Activated CD4-positive, alpha-beta T cell treated with anti-CD3 and anti-CD28 coated beads, Interleukin-2, amount 10 ng/mL, durations not matched to agents 24 days and 14 days (primary cell): Measurements from ENCODE around the gene ELP4. TPM values are rescaled to one million over a fixed set of nuclear protein-coding genes. Genes with fewer than 3 reads are reported as not detected.
A peak's percentile ranks its signal among the peaks of the same experiment; 100 is the strongest.
"Not testable (repeated sequence)": the region's sequence is repeated elsewhere in the genome, so short reads cannot be mapped to it uniquely, and the experiment has no call there.

ENCODE experiments used
- DNase-seq: peaks from one replicate; pipeline ENCODE4 v3.0.0; 2022
- H3K27ac Mint-ChIP-seq: one replicate; pipeline ENCODE4 v1.8.0; 2022; ENCODE audit warnings: mild to moderate bottlenecking, mixed read lengths
- H3K27me3 Mint-ChIP-seq: one replicate; pipeline ENCODE4 v1.8.0; 2022; ENCODE audit warnings: mixed read lengths
- H3K36me3 Mint-ChIP-seq: one replicate; pipeline ENCODE4 v1.8.0; 2022; ENCODE audit warnings: low read depth, mild to moderate bottlenecking, mixed read lengths
- H3K4me1 Mint-ChIP-seq: one replicate; pipeline ENCODE4 v1.8.0; 2021; ENCODE audit warnings: mixed read lengths
- H3K4me3 Mint-ChIP-seq: one replicate; pipeline ENCODE4 v1.8.0; 2022; ENCODE audit warnings: mild to moderate bottlenecking, moderate library complexity, mixed read lengths
- H3K9me3 Mint-ChIP-seq: one replicate; pipeline ENCODE4 v1.8.0; 2021; ENCODE audit warnings: mixed read lengths
- intact Hi-C: fragments of 100-400 bp; cut with micrococcal nuclease; formaldehyde crosslinking; loops from one replicate; pipeline ENCODE4 v1.15.1; 2023
- total RNA-seq: library from RNA; stranded (reverse); gene quantifications from 2 replicates; pipeline ENCODE4 v1.2.3, GENCODE V29; 2022

The ELP4 gene
- total RNA-seq, 1 donor from 2014 or later, result 17.4 TPM

DNA sequence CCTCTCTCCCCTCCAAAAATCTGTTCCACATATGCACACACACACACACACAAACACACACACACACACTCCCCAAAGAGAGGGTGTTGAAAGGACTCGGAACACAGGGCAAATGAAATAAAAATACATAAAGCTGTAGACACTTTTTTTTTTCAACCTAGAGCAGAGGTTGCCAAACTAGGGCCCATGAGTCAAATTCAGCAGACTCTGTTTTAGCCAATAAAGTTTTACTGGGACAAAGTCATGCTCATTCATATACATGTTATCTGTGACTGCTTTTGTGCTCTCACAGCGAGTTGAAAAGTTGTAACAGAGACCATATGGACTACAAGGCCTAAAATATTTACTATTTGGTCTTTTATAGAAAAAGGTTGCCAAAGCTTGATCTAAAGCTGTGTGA, 9.0 kb upstream of the ELP4 start:
- Mint-ChIP-seq H3K9me3 (peaks cover 1% of the 10 kb centered on the region), H3K27ac (no peak overlapping the region), H3K27me3 (no peaks in the 10 kb centered on the region), H3K4me1 (peaks cover 9% of the 10 kb centered on the region), H3K4me3 (no peak overlapping the region), H3K36me3 (peaks cover 20% of the 10 kb centered on the region)
- no peak for DNase-seq
- intact Hi-C loops, result loop anchor here (10.0 kb wide), 2 partner anchors 594 to 1084 kb away; partner anchors contain the start of genes EIF3M and RCN1

DNA sequence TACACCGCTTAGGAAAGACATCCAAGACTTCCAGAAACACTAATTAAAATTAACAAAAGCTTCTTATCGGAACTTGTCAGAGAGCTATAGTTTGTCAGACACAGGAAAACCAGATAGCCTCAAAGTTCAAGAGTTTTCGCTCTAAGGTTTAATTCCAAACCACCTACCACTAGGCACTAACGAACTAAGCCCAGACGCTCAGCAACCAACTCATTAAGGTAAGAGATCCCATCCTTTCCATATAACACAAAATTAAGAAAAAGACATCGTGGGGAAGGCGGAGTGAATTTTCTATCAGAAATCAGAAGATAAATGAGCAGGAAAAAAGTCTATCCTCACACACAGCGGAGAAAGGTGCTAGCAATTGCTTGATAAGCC, 527 bp upstream of the ELP4 start:
- peak overlapping the region; percentile 96 for H3K4me3 Mint-ChIP-seq
- no peaks in the 10 kb centered on the region for H3K27me3 Mint-ChIP-seq
- H3K9me3 Mint-ChIP-seq, result no peaks in the 10 kb centered on the region

DNA sequence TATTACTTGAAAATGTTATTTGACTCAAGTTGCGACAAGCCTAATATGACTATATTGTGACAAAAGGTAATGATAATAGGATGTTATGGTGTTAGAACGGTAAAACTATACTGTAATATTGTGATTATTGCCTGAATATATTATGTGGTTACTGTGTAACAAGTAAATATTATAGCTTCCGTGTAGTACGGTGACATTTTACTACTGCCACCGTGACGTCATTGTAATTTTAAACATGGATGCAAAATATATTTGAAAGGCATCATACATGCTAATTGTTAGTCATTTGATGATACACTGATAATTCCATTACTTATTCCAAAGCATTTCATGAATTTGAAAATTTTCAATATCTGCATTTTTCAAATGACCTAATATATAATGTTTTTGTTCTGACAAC, 2.5 kb downstream of the ELP4 start:
- Mint-ChIP-seq H3K27me3 (no peaks in the 10 kb centered on the region), H3K4me3 (no peak overlapping the region), H3K4me1 (peaks cover 17% of the 10 kb centered on the region), H3K27ac (no peak overlapping the region), H3K36me3 (peaks cover 5% of the 10 kb centered on the region), H3K9me3 (no peaks in the 10 kb centered on the region)
- DNase-seq, result no peak
- intact Hi-C loops, result no loop called here

More for the DNA sequence above, 527 bp upstream of the ELP4 start:
- DNase-seq, result no peak
- Mint-ChIP-seq H3K36me3 (peaks cover 12% of the 10 kb centered on the region), H3K4me1 (peaks cover 27% of the 10 kb centered on the region), H3K27ac (peak overlapping the region; percentile 91)
- intact Hi-C loops, result loop anchor here (1.0 to 10.0 kb wide), 4 partner anchors 111 to 1076 kb away; partner anchors contain the start of genes DCDC1, DNAJC24, EIF3M and RCN1

DNA sequence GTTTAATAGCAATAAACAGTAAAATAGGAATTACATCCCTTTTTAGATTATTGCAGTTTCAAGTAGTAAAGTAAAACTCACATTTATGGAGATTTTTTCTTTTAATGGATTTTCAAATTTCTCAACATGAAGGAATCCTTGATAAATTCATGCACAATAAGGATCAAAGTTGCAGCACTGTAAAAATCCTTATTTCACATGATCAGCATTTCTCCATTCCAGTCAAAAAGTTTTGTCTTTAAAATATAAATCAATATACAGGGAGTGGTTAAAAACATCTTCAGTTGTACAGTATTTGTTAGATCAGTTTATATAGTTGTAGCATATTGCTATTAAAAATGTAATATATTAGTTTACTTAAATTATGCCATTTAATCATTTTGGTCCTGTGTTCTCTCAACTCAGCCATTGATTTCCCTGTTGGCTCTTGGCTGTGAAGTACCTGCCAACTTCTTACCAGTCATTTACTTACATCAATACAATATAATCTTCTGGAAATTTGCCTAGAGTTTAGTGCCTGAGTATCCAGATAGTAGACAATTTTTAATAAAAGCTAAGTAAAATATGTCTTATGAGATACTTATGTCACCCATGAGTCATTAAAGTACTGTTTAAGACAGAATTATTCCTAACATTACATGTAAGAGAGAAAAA, 12.1 kb downstream of the ELP4 start:
- Mint-ChIP-seq H3K4me3 (no peak overlapping the region), H3K27ac (no peak overlapping the region), H3K4me1 (no peaks in the 10 kb centered on the region), H3K27me3 (no peaks in the 10 kb centered on the region), H3K9me3 (no peaks in the 10 kb centered on the region), H3K36me3 (no peaks in the 10 kb centered on the region)
- DNase-seq, result no peak
- intact Hi-C loops, result no loop called here

DNA sequence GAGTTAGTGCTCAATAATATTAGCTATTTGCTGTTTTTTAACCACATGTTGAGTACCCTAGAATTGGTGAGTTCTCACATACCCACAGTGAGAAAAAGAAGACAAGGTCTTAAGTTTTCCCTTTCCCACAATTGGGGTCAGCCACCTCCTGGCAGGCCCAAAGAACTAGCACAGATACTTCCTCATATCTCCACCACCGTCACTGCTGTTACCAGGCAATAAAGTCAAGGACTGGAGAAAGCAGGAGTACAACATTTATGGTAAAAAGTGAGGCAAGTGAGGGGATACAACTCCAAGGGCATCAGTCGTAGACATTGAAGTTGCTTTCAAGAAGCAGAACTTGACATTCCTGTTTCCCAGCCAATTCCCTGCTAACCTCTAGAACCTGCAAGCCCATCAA, 19.6 kb downstream of the ELP4 start:
- DNase-seq, result no peak
- intact Hi-C loops, result no loop called here
- H3K4me3 Mint-ChIP-seq, result no peak overlapping the region
- no peaks in the 10 kb centered on the region for H3K27me3 Mint-ChIP-seq
- no peak overlapping the region for H3K27ac Mint-ChIP-seq
- no peaks in the 10 kb centered on the region for H3K4me1 Mint-ChIP-seq
- H3K36me3 Mint-ChIP-seq, result no peaks in the 10 kb centered on the region
- no peaks in the 10 kb centered on the region for H3K9me3 Mint-ChIP-seq

DNA sequence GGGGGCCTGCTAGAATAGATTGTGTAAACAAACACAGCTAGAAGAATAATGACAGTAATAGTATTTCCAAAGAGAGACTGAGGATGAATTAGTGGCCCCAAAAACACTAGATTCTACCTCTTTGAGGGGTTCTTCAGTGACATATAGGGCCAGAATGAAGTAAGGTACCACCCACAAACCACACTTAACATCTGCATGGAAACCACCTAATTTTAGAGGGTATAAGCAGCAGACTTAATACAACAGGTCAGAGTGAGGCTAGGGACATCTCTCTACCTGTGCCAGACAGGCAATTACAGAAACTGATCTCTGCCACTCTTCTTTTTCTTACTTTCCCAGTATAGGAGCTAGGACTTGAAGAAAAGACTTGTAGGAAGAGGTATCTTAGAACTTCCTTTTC, 20.1 kb downstream of the ELP4 start:
- Mint-ChIP-seq H3K9me3 (no peaks in the 10 kb centered on the region), H3K27me3 (no peaks in the 10 kb centered on the region), H3K27ac (no peak overlapping the region), H3K36me3 (no peaks in the 10 kb centered on the region), H3K4me1 (no peaks in the 10 kb centered on the region), H3K4me3 (no peak overlapping the region)
- intact Hi-C loops, result no loop called here
- DNase-seq, result no peak

DNA sequence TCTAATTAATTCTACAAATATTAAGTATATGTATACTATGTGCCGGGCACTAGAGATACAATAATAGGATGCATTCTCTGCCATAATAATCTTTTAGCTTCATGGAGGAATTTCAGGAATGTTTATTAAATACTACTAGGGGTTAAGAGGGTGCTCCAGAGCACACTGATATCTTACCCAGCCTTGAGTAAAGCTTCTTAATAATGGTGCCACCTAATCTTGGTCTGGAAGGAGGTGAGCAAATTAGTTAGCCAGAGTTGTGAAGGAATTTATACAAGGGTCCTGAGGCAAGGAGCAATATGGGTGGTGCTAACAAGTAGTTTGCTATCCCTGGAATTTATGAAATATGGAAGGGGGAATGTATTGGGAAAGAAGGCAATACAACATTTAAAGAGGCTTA, 21.7 kb downstream of the ELP4 start:
- no peak overlapping the region for H3K27ac Mint-ChIP-seq
- intact Hi-C loops, result no loop called here
- no peaks in the 10 kb centered on the region for H3K27me3 Mint-ChIP-seq
- no peak for DNase-seq
- H3K4me1 Mint-ChIP-seq, result no peaks in the 10 kb centered on the region
- H3K4me3 Mint-ChIP-seq, result no peak overlapping the region
- no peaks in the 10 kb centered on the region for H3K9me3 Mint-ChIP-seq
- H3K36me3 Mint-ChIP-seq, result no peaks in the 10 kb centered on the region

DNA sequence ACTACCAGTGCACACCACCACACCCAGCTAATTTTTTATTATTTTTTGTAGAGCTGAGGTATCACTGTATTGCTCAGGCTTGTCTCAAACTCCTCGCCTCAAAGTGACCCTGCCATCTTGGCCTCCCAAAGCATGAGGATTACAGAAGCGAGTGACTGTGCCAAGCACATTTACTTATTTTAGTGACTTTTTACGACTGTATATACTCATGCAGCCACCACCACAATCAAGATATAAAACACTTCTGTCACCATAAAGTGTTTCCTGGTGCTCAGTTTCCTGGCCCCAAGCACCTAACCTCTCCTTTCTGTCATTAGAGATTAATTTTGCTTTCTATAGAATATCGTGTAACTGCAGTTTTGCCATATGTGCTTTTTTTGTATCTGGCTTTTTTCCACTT, 25.9 kb downstream of the ELP4 start:
- H3K27ac Mint-ChIP-seq, result no peak overlapping the region
- H3K4me3 Mint-ChIP-seq, result no peak overlapping the region
- no peaks in the 10 kb centered on the region for H3K36me3 Mint-ChIP-seq
- intact Hi-C loops, result no loop called here
- no peak for DNase-seq
- H3K4me1 Mint-ChIP-seq, result no peaks in the 10 kb centered on the region
- no peaks in the 10 kb centered on the region for H3K9me3 Mint-ChIP-seq
- H3K27me3 Mint-ChIP-seq, result no peaks in the 10 kb centered on the region

DNA sequence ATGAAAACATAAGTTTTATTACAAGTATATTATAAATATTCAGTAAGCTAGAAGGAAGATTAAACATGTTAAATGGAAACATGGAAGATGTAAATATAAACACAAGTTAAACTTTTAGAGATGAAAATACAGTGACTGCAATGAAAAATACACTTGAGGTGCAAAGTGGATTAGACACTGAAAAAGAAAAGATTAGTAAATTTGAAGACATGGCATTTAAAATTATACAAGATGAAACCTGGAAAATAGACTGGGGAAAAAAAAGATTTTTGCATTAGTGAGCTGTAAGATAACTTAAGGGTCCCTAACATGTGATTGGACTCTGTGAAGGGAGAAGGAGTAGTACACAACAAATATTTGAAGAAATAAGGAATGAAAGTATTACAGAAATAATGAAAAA, 33.3 kb downstream of the ELP4 start:
- Mint-ChIP-seq H3K27me3 (no peaks in the 10 kb centered on the region), H3K4me3 (no peak overlapping the region), H3K36me3 (peaks cover 26% of the 10 kb centered on the region), H3K27ac (no peak overlapping the region), H3K9me3 (peaks cover 11% of the 10 kb centered on the region), H3K4me1 (no peaks in the 10 kb centered on the region)
- DNase-seq, result no peak
- intact Hi-C loops, result no loop called here

DNA sequence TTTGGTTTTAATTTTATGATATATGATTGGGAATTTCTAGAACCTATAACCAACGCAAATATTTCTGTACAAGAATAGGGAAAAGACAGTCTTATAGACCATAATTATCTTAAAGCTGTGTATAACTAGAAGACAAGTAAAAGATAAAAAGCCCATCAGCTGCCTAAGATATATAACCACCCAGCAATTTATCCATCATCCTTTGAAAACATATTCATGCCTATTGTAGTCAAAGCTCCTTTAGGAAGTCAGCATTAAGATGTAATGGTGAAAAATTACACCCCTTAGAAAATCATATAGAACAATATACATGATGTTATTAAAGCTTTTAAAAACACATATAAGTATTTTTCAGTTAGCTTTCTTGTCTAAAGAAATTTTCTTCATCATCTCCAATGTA, 46.4 kb downstream of the ELP4 start:
- intact Hi-C loops, result no loop called here
- no peaks in the 10 kb centered on the region for H3K9me3 Mint-ChIP-seq
- no peak for DNase-seq
- no peak overlapping the region for H3K27ac Mint-ChIP-seq
- no peak overlapping the region for H3K4me3 Mint-ChIP-seq
- H3K36me3 Mint-ChIP-seq, result no peaks in the 10 kb centered on the region
- H3K4me1 Mint-ChIP-seq, result no peaks in the 10 kb centered on the region
- no peaks in the 10 kb centered on the region for H3K27me3 Mint-ChIP-seq

DNA sequence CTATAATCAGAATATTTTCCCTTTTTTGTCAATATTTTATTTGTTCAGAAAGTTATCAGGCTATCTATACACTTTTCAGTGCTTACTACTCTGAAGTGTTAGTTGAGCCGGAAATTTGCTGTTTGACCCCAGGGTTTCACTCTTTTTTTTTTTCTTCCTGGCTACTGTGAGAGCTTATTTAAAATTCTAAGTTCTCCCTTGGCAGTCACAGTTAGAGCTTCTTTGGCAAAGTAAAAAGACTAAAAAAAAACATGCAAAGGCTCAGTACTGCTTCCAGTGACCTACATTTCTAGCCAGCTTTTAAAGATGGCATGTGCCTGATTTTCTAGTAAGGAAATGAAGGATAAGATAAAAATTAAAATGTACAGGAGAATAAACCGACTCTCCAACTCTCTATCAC, 48.4 kb downstream of the ELP4 start:
- Mint-ChIP-seq H3K4me3 (no peak overlapping the region), H3K4me1 (no peaks in the 10 kb centered on the region), H3K27ac (no peak overlapping the region), H3K36me3 (no peaks in the 10 kb centered on the region), H3K27me3 (no peaks in the 10 kb centered on the region), H3K9me3 (no peaks in the 10 kb centered on the region)
- intact Hi-C loops, result no loop called here
- no peak for DNase-seq

DNA sequence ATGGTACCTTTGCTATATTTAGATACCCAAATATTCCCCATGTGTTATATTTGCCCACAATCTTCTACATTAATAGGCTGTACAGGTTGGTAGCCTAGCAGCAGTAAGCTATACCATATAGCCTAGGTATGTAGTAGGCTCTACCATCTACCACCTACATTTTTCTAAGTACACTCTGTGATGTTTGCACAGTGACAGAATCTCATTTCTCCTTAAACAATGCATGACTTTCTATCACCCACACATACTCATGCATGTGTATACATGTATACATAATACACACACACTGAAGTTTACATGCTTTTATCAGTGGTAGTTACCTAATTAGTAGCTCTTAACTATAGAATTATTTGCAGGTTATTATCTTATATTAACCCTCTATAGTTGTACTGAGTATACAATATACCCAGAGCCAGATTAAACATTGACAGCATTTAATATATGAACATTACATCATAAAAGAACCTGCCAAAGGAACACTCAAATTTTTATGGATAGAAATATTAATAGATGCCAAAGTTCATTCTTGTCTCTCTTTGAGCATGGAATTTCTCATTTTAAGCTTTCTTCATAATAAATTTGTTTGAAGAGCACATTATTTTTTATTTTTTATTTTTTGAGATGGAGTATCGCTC, 51.4 kb downstream of the ELP4 start:
- no peaks in the 10 kb centered on the region for H3K27me3 Mint-ChIP-seq
- no peaks in the 10 kb centered on the region for H3K4me1 Mint-ChIP-seq

DNA sequence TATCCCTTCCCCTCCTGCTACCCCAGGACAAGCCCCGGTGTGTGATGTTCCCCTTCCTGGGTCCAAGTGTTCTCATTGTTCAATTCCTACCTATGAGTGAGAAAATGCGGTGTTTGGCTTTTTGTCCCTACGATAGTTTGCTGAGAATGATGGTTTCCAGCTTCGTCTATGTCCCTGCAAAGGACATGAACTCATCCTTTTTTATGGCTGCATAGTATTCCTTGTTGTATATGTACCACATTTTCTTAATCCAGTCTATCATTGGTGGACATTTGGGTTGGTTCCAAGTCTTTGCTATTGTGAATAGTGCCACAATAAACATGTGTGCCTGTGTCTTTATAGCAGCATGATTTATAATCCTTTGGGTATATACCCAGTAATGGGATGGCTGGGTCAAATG, 55.0 kb downstream of the ELP4 start:
- H3K9me3 Mint-ChIP-seq, DNase-seq, H3K4me1 Mint-ChIP-seq, H3K27me3 Mint-ChIP-seq, H3K4me3 Mint-ChIP-seq, H3K36me3 Mint-ChIP-seq, intact Hi-C loops, H3K27ac Mint-ChIP-seq: not testable (repeated sequence)

More for the DNA sequence above, 51.4 kb downstream of the ELP4 start:
- intact Hi-C loops, result no loop called here
- H3K4me3 Mint-ChIP-seq, result no peak overlapping the region
- H3K27ac Mint-ChIP-seq, result no peak overlapping the region
- DNase-seq, result no peak
- H3K36me3 Mint-ChIP-seq, result no peaks in the 10 kb centered on the region
- peaks cover 3% of the 10 kb centered on the region for H3K9me3 Mint-ChIP-seq

DNA sequence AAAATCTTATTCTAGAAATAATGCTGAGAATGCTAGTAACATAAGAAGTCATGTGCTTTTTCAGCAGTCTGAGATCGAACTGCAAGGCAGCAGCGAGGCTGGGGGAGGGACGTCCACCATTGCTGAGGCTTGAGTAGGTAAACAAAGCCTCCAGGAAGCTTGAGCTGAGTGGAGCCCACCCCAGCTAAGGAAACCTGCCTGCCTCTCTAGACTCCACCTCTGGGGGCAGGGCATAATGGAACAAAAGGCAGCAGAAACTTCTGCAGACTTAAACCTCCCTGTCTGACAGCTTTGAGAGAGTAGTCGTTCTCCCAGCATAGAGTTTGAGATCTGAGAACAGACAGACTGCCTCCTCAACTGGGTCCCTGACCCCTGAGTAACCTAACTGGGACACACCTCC, 64.6 kb downstream of the ELP4 start:
- H3K9me3 Mint-ChIP-seq, result peaks cover 18% of the 10 kb centered on the region
- H3K36me3 Mint-ChIP-seq, DNase-seq, H3K4me1 Mint-ChIP-seq, H3K4me3 Mint-ChIP-seq, H3K27ac Mint-ChIP-seq, intact Hi-C loops, H3K27me3 Mint-ChIP-seq: not testable (repeated sequence)

DNA sequence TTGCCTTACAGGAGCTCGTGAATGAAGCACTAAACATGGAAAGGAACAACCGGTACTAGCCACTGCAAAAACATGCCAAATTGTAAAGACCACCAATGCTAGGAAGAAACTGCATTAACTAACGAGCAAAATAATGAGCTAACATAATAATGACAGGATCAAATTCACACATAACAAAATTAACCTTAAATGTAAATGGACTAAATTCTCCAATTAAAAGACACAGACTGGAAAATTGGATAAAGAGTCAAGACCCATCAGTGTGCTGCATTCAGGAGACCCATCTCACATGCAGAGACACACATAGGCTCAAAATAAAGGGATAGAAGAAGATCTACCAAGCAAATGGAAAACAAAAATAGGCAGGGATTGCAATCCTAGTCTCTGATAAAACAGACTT, 66.2 kb downstream of the ELP4 start:
- H3K27me3 Mint-ChIP-seq, H3K4me3 Mint-ChIP-seq, H3K4me1 Mint-ChIP-seq, intact Hi-C loops, H3K27ac Mint-ChIP-seq, H3K36me3 Mint-ChIP-seq, DNase-seq: not testable (repeated sequence)
- H3K9me3 Mint-ChIP-seq, result peaks cover 23% of the 10 kb centered on the region
